ENCODE data around the gene SMAD9.

GRCh38 chr13:36818804-36819738 lies 101.0 kb downstream of the SMAD9 start, which contains the start of gene RFXAP:
- TF ChIP-seq CTCF (IDR thresholded peaks at IDR 0.05; ENCODE audit: low read depth, low read length) (no peak), EZH2phosphoT487 (IDR thresholded peaks at IDR 0.05; ENCODE audit: low read depth) (no peak)

Measured in OCI-LY3 (cell line).